Measurements from ENCODE around the gene LNPEP. TPM values are rescaled to one million over a fixed set of nuclear protein-coding genes. Genes with fewer than 3 reads are reported as not detected.

LNPEP gene
- 10 to 100 TPM; 20.2 to 23.9 (median 22.6) TPM for total RNA-seq (2021; fragmentation: NEBNext Ultra II Directional; extraction: Animal tissue kit (Norgen Biotek cat#: 25700))
- long read RNA-seq, full-length matches to known transcripts = 1 of 12 reads
- long read RNA-seq, partial matches to known transcripts = 2 of 12 reads
- long read RNA-seq, other reads (novel, unspliced or antisense) = 9 of 12 reads

DNA sequence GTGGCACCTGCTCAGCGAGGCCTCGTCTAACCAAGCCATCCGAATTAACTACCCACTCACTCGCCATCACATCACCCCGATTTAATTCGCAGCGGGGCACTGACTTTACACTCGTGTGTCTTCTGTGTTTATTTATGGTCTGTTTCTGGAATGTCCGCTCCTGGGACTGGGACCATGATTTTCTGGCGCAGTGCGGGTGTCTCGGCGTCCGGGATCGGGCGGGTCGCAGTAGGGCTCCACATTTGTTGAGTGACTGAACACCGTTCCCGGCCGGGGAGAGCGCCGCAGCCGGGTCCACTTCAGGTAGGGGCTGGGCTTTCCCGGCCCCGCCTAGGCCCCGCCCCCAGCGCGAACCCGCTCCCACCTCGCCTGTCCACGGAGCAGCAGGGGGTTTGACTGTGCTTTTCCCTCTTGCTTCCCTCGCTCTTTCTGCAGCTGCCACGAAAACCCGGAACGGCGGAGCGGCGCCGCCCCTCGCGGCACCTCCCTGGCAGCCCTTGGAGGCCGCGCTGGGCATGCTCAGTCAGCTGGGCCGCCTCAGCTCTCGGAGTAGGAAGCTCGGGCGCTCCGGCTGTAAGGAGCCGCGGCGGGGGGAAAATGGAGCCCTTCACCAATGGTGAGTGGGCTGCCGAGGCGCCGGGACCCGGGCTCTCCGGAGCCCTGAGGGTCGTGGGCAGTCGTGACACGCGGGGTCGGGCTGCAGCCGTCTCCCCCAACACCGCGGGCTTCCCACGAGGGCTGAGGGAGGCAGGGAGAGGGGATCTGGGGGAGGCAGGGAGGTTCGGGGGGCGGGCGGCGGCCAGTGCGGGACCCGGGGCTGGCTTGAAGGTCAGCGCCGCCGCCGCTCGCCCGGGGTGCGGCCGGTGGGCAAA, at the start of gene LNPEP:
Gene LNPEP, plus strand, starts transcription at position 522 of the 872 bp plus-strand sequence. Its CDS starts 76 bp downstream, at position 598.
- H3K4me3 Mint-ChIP-seq = peak within 1 kb of the TSS; percentile 87

GRCh38 chr5:96893342-96893741, 42.5 kb upstream of the LNPEP start:
- peak; percentile 51 for DNase-seq
- TF ChIP-seq, protein P1, sequence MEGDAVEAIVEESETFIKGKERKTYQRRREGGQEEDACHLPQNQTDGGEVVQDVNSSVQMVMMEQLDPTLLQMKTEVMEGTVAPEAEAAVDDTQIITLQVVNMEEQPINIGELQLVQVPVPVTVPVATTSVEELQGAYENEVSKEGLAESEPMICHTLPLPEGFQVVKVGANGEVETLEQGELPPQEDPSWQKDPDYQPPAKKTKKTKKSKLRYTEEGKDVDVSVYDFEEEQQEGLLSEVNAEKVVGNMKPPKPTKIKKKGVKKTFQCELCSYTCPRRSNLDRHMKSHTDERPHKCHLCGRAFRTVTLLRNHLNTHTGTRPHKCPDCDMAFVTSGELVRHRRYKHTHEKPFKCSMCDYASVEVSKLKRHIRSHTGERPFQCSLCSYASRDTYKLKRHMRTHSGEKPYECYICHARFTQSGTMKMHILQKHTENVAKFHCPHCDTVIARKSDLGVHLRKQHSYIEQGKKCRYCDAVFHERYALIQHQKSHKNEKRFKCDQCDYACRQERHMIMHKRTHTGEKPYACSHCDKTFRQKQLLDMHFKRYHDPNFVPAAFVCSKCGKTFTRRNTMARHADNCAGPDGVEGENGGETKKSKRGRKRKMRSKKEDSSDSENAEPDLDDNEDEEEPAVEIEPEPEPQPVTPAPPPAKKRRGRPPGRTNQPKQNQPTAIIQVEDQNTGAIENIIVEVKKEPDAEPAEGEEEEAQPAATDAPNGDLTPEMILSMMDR (IDR thresholded peaks at IDR 0.05) = no peak
- Mint-ChIP-seq H3K4me1 (ENCODE audit: low read depth) (peaks cover 15% of the 10 kb centered on the region), H3K9me3 (no peaks in the 10 kb centered on the region), H3K36me3 (ENCODE audit: low read depth) (no peaks in the 10 kb centered on the region; the same call in 1 of the 2 replicates), H3K27ac (peak overlapping the region; percentile 31), H3K27me3 (ENCODE audit: insufficient read depth) (no peaks in the 10 kb centered on the region), H3K4me3 (no peak overlapping the region)

More for the DNA sequence above, at the start of gene LNPEP:
- TF ChIP-seq, protein P1 (IDR thresholded peaks at IDR 0.05) = no peak
- Mint-ChIP-seq H3K27me3 (ENCODE audit: insufficient read depth) (peaks cover 5% of the 10 kb centered on the region; the same call in 1 of the 2 replicates), H3K9me3 (no peaks in the 10 kb centered on the region), H3K36me3 (ENCODE audit: low read depth) (no peaks in the 10 kb centered on the region), H3K27ac (peak within 1 kb of the TSS; percentile 92), H3K4me1 (ENCODE audit: low read depth) (peaks cover 48% of the 10 kb centered on the region)
- peak; percentile 97 for DNase-seq

DNA sequence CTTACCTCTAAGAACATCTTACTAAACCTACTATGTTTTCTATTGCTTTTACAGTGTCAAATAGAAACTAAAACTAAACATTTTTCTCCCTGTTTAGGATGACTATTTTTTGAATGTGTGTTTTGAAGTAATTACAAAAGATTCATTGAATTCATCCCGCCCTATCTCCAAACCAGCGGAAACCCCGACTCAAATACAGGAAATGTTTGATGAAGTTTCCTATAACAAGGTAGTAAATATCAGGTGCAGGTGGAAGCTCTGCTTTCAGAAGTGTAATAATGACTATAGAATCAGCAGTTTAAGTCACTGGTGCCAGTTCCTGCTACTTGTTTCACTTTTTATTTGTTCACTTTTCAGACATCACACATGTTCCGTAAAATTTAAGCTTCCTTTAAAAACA, 39.6 kb upstream of the LNPEP start:
- no peaks in the 10 kb centered on the region for H3K27me3 Mint-ChIP-seq (ENCODE audit: insufficient read depth)
- peaks cover 16% of the 10 kb centered on the region for H3K4me1 Mint-ChIP-seq (ENCODE audit: low read depth)
- no peak for DNase-seq
- TF ChIP-seq, protein P1 (IDR thresholded peaks at IDR 0.05) = no peak
- no peak overlapping the region for H3K27ac Mint-ChIP-seq
- H3K9me3 Mint-ChIP-seq = no peaks in the 10 kb centered on the region
- no peak overlapping the region for H3K4me3 Mint-ChIP-seq
- no peaks in the 10 kb centered on the region; the same call in 1 of the 2 replicates for H3K36me3 Mint-ChIP-seq (ENCODE audit: low read depth)

DNA sequence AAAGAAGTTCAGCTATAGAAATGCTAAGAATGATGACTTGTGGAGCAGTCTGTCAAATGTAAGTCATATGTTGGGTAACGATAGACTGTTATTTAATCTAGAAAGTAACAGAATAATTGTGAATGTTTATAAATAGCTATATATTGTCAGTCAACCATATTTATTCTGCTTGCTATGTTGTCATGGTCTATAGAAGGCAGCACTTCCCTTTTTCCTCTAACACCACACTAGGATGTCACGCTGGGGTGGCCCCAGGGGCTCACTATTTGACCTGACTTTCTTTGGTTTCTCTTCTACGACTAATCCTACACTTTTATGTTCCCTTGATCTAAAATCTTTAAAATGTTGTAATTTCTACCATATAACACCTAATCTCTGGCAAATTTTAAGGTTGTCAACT, 39.1 kb upstream of the LNPEP start:
- H3K4me1 Mint-ChIP-seq (ENCODE audit: low read depth) = peaks cover 21% of the 10 kb centered on the region
- no peaks in the 10 kb centered on the region for H3K9me3 Mint-ChIP-seq
- H3K4me3 Mint-ChIP-seq = no peak overlapping the region
- no peaks in the 10 kb centered on the region; the same call in 1 of the 2 replicates for H3K36me3 Mint-ChIP-seq (ENCODE audit: low read depth)
- TF ChIP-seq, protein P1 (IDR thresholded peaks at IDR 0.05) = no peak
- H3K27me3 Mint-ChIP-seq (ENCODE audit: insufficient read depth) = no peaks in the 10 kb centered on the region
- no peak overlapping the region for H3K27ac Mint-ChIP-seq
- DNase-seq = no peak

DNA sequence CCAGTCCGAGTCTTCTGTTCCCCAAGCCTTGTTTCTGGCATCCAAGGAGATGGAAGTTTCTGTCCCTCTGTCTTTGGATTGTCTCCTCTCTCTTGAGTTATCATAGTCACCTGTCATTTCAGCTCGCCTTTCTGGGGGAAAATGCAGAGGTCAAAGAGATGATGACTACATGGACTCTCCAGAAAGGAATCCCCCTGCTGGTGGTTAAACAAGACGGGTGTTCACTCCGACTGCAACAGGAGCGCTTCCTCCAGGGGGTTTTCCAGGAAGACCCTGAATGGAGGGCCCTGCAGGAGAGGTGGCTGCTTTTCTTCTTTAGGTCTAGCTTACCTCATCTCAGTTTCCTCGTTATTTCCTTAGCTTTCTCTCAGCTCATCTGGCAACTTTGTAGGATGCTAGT, 34.5 kb upstream of the LNPEP start:
- no peaks in the 10 kb centered on the region for H3K9me3 Mint-ChIP-seq
- no peak overlapping the region for H3K4me3 Mint-ChIP-seq
- peaks cover 29% of the 10 kb centered on the region for H3K4me1 Mint-ChIP-seq (ENCODE audit: low read depth)
- peak overlapping the region; percentile 47; the same call in 1 of the 2 replicates for H3K27ac Mint-ChIP-seq
- TF ChIP-seq, protein P1 (IDR thresholded peaks at IDR 0.05) = peak; percentile 32; the same call in 1 of the 2 replicates
- peaks cover 5% of the 10 kb centered on the region for H3K36me3 Mint-ChIP-seq (ENCODE audit: low read depth)
- no peaks in the 10 kb centered on the region for H3K27me3 Mint-ChIP-seq (ENCODE audit: insufficient read depth)
- no peak for DNase-seq

All from HFFc6 (cell line).